Hepatocyte (in vitro differentiated cells): ENCODE results near the gene NOS1AP. TPM values are rescaled to one million over a fixed set of nuclear protein-coding genes. Genes with fewer than 3 reads are reported as not detected.

Experiments
- DNase-seq: peaks from one replicate; pipeline ENCODE4 v3.0.0-alpha.2; 2016; ENCODE audit warnings: low spot score
- H2AFZ ChIP-seq: fragments of 200-600 bp; sonication (generic); 2 replicates; pipeline ENCODE4 v1.6.0; 2016; ENCODE audit warnings: antibody characterized with exemption, mild to moderate bottlenecking
- H3K27ac ChIP-seq: fragments of 200-600 bp; sonication (generic); 2 replicates; pipeline ENCODE4 v1.5.1; 2016; ENCODE audit warnings: mild to moderate bottlenecking
- H3K27me3 ChIP-seq: fragments of 200-600 bp; sonication (generic); 2 replicates; pipeline ENCODE4 v1.6.1; 2016
- H3K36me3 ChIP-seq: fragments of 200-600 bp; sonication (generic); replicated peaks from 2 replicates; pipeline ENCODE4 v1.5.1; 2016; ENCODE audit warnings: low read depth; ENCODE audit not compliant: insufficient read depth
- H3K4me1 ChIP-seq: fragments of 200-600 bp; sonication (generic); 2 replicates; pipeline ENCODE4 v1.5.1; 2016; ENCODE audit warnings: mild to moderate bottlenecking, moderate library complexity; ENCODE audit not compliant: insufficient read depth
- H3K4me2 ChIP-seq: fragments of 200-600 bp; sonication (generic); 2 replicates; pipeline ENCODE4 v1.6.0; 2016
- H3K4me3 ChIP-seq: fragments of 200-600 bp; sonication (generic); 2 replicates; pipeline ENCODE4 v1.5.1; 2016; ENCODE audit warnings: mild to moderate bottlenecking
- H3K79me2 ChIP-seq: fragments of 200-600 bp; sonication (generic); 2 replicates; pipeline ENCODE4 v1.6.0; 2017; ENCODE audit warnings: mild to moderate bottlenecking
- H3K9me2 ChIP-seq: fragments of 200-600 bp; sonication (generic); replicated peaks from 2 replicates; pipeline ENCODE4 v1.6.0; 2017; ENCODE audit warnings: mild to moderate bottlenecking; ENCODE audit not compliant: insufficient read depth
- H3K9me3 ChIP-seq: fragments of 200-600 bp; sonication (generic); 2 replicates; pipeline ENCODE4 v1.5.1; 2016; ENCODE audit warnings: low read depth, mild to moderate bottlenecking
- H4K20me1 ChIP-seq: fragments of 200-600 bp; sonication (generic); 2 replicates; pipeline ENCODE4 v1.6.0; 2016; ENCODE audit warnings: mild to moderate bottlenecking; ENCODE audit not compliant: insufficient read depth, poor library complexity, severe bottlenecking
- CTCF ChIP-seq: fragments of 200-600 bp; sonication (generic); IDR thresholded peaks from 2 replicates; pipeline ENCODE4 v1.5.1; 2016; ENCODE audit warnings: antibody characterized with exemption, mild to moderate bottlenecking; ENCODE audit not compliant: poor library complexity
- EZH2 ChIP-seq: fragments of 200-600 bp; sonication (generic); IDR thresholded peaks from 2 replicates; pipeline ENCODE4 v1.6.1; 2016; ENCODE audit warnings: antibody characterized with exemption, mild to moderate bottlenecking, borderline replicate concordance
- EZH2phosphoT487 ChIP-seq: fragments of 200-600 bp; sonication (generic); IDR thresholded peaks from one replicate; pipeline ENCODE4 v1.6.1; 2018; ENCODE audit warnings: antibody characterized with exemption, mild to moderate bottlenecking, low read depth, moderate library complexity; ENCODE audit not compliant: unreplicated experiment, severe bottlenecking
- WGBS: methylation state at CpG from one replicate; pipeline ENCODE4 v1.1.6; 2016; ENCODE audit warnings: low lambda C conversion rate; ENCODE audit errors: missing lambda C conversion rate; 5-methylcytosine and 5-hydroxymethylcytosine counted together
- polyA plus RNA-seq: library from polyadenylated mRNA; unstranded; fragments of >200 nt; fragmentation: Nextera tagmentation; extraction: Ambion mirVana; gene quantifications from 2 replicates; pipeline ENCODE4 v1.2.1, GENCODE V29; 2016
- total RNA-seq: library from RNA; depleted of rRNA; stranded (reverse); fragments of >200 nt; gene quantifications from 2 replicates; pipeline ENCODE4 v1.2.3, GENCODE V29; 2014

Gene NOS1AP
- total and polyA plus RNA-seq, 2 experiments from 2014 or later = 0.97 to 4.4 TPM

- Histone ChIP-seq H4K20me1 (no peaks in the 10 kb centered on the region), H3K4me3 (no peak overlapping the region), H3K27ac (no peak overlapping the region), H3K79me2 (no peaks in the 10 kb centered on the region), H3K36me3 (no peaks in the 10 kb centered on the region), H2AFZ (no peak overlapping the region), H3K9me3 (no peaks in the 10 kb centered on the region), H3K27me3 (no peaks in the 10 kb centered on the region), H3K9me2 (no peaks in the 10 kb centered on the region), H3K4me2 (no peak overlapping the region), H3K4me1 (no peaks in the 10 kb centered on the region)
- DNase-seq = no peak
- WGBS = 85% methylated on average over 6 of the region's 6 CpGs
- TF ChIP-seq CTCF (no peak), EZH2phosphoT487 (no peak), EZH2 (no peak)
Observed at GRCh38 chr1:162113419-162113818, 43.9 kb downstream of the NOS1AP start.

GRCh38 chr1:162117039-162117774 is 47.7 kb downstream of the NOS1AP start:
- Histone ChIP-seq H4K20me1 (no peaks in the 10 kb centered on the region), H3K4me3 (no peak overlapping the region), H3K27me3 (no peaks in the 10 kb centered on the region), H3K9me2 (no peaks in the 10 kb centered on the region), H2AFZ (no peak overlapping the region), H3K9me3 (no peaks in the 10 kb centered on the region), H3K4me2 (no peak overlapping the region), H3K4me1 (no peaks in the 10 kb centered on the region), H3K27ac (no peak overlapping the region), H3K36me3 (no peaks in the 10 kb centered on the region), H3K79me2 (no peaks in the 10 kb centered on the region)
- 87% methylated on average over 3 of the region's 3 CpGs for WGBS
- no peak for DNase-seq
- TF ChIP-seq EZH2phosphoT487 (no peak), EZH2 (no peak), CTCF (no peak)

GRCh38 chr1:162118063-162118462 is 48.6 kb downstream of the NOS1AP start:
- Histone ChIP-seq H3K4me3 (no peak overlapping the region), H3K79me2 (no peaks in the 10 kb centered on the region), H3K27ac (no peak overlapping the region), H3K4me2 (no peak overlapping the region), H3K36me3 (no peaks in the 10 kb centered on the region), H3K27me3 (no peaks in the 10 kb centered on the region), H2AFZ (no peak overlapping the region), H3K9me3 (no peaks in the 10 kb centered on the region), H4K20me1 (no peaks in the 10 kb centered on the region), H3K9me2 (no peaks in the 10 kb centered on the region), H3K4me1 (no peaks in the 10 kb centered on the region)
- TF ChIP-seq EZH2phosphoT487 (no peak), CTCF (no peak), EZH2 (no peak)
- WGBS = 95% methylated on average over 9 of the region's 9 CpGs
- DNase-seq = no peak
